Psoas muscle (tissue), 8 donors: ENCODE data around the gene DCTN5. TPM values are rescaled to one million over a fixed set of nuclear protein-coding genes. Genes with fewer than 3 reads are reported as not detected.

Source experiments
- ATAC-seq, 4 donors: fragments of 200-7000 bp; cut with Tn5 transposase; one replicate each; pipeline ENCODE4 v1.9.1; 2020; ENCODE audit warnings: moderate library complexity in 3 of 4, mild to moderate bottlenecking in 2 of 4
- DNase-seq, 2 donors: peaks; one replicate each; pipeline ENCODE4 v3.0.0-alpha.2; 2020
- H3K27ac ChIP-seq: fragments of 200-600 bp; one replicate; pipeline ENCODE4 v1.8.0; 2022
- H3K27me3 ChIP-seq, 3 donors: fragments of 200-600 bp in 1 of 3; one replicate each; pipeline versions ENCODE4 v1.6.1 to v1.8.0; 2013 to 2022; ENCODE audit warnings: low read length in 2 of 3, mild to moderate bottlenecking in 2 of 3, moderate library complexity in 1 of 3; ENCODE audit not compliant: insufficient read depth in 3 of 3
- H3K36me3 ChIP-seq, 2 donors: fragments of 200-600 bp in 1 of 2; one replicate each; pipeline versions ENCODE4 v1.6.1 to v1.8.0; 2013 to 2022; ENCODE audit warnings: low read depth in 1 of 2, mild to moderate bottlenecking in 1 of 2, moderate library complexity in 1 of 2; ENCODE audit not compliant: insufficient read depth in 1 of 2
- H3K4me1 ChIP-seq: fragments of 200-600 bp; one replicate; pipeline ENCODE4 v1.8.0; 2022
- H3K4me3 ChIP-seq: fragments of 200-600 bp; one replicate; pipeline ENCODE4 v1.8.0; 2022; ENCODE audit warnings: mild to moderate bottlenecking
- H3K9me3 ChIP-seq: fragments of 200-600 bp; one replicate; pipeline ENCODE4 v1.8.0; 2022
- WGBS, 3 donors: extraction: QIAGEN DNeasy Blood & Tissue Kit; methylation state at CpG; one replicate each; pipeline versions ENCODE4 v1.1.6 to v1.1.7; 2013; 5-methylcytosine and 5-hydroxymethylcytosine counted together
- intact Hi-C, 2 donors: fragments of 100-400 bp; cut with DNase I; formaldehyde crosslinking; loops; one replicate each; pipeline versions ENCODE4 v1.11.0 to v1.14.2; 2022
- polyA plus RNA-seq, 3 donors: library from polyadenylated mRNA; stranded (reverse); fragments of 200-250 nt; gene quantifications; one replicate each; pipeline ENCODE4 v1.2.3, GENCODE V29; 2013
- total RNA-seq, 4 donors: library from RNA; stranded (reverse); fragmentation: NEBNext Ultra II Directional in 2 of 4; extraction: Animal tissue kit (Norgen Biotek cat#: 25700) in 2 of 4; gene quantifications; one replicate each; pipeline versions ENCODE4 v1.2.1 to v1.2.4, GENCODE V29; 2021 to 2023
- TF ChIP-seq, protein P1 (sequence below): fragments of 200-600 bp; IDR thresholded peaks from one replicate; pipeline ENCODE4 v1.8.0; 2022; ENCODE audit warnings: antibody characterized with exemption
- donor health status: healthy with polysubstance abuse.
- donor health status: DM: no; HTN: no; CAD: no; lungs with moderate emphysema.
- donor health status: Bipolar disorder and iron deficiency.
- donor health status: healthy.
- donor health status: DM: yes; HTN: yes; CAD: no.
- donor health status: DM: no; HTN: no; CAD: no.
- donor health status: DM: no; HTN: no; CAD: no.
- donor health status: DM: yes; HTN: yes; CAD: no.

Gene DCTN5
- total and polyA plus RNA-seq, 7 donors = 17.1 to 47.4 (median 33.2) TPM

DNA sequence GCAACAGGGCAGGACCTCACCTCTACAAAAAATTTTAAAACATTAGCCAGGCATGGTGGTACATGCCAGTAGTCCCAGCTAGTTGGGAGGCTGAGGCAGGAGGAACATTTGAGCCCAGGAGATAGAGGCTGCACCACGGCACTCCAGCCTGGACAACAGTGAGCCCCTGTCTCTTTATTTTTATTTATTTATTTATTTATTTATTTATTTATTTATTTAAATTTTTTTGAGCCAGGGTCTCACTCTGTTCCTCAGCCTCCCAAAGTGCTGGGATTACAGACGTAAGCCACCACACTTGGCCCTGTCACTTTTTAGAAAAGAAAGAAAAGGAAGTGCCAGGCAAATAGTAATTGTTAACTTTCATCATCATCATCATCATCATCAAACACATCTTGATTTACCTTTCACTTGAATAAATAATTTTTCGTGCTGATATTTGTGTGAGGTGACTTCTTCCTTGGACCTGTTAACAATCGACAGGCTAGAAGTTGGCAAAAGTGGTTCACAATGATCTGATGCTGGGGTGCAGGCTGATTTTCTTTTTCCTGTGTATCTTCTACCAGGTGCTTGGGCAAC lies 6.7 kb upstream of the DCTN5 start:
- Histone ChIP-seq H3K4me1 (no peaks in the 10 kb centered on the region), H3K36me3 (peaks cover 0 to 70% of the 10 kb centered on the region in 2 donors), H3K27me3 (no peaks in the 10 kb centered on the region), H3K27ac (no peak overlapping the region), H3K9me3 (no peaks in the 10 kb centered on the region), H3K4me3 (no peak overlapping the region)
- TF ChIP-seq, protein P1, sequence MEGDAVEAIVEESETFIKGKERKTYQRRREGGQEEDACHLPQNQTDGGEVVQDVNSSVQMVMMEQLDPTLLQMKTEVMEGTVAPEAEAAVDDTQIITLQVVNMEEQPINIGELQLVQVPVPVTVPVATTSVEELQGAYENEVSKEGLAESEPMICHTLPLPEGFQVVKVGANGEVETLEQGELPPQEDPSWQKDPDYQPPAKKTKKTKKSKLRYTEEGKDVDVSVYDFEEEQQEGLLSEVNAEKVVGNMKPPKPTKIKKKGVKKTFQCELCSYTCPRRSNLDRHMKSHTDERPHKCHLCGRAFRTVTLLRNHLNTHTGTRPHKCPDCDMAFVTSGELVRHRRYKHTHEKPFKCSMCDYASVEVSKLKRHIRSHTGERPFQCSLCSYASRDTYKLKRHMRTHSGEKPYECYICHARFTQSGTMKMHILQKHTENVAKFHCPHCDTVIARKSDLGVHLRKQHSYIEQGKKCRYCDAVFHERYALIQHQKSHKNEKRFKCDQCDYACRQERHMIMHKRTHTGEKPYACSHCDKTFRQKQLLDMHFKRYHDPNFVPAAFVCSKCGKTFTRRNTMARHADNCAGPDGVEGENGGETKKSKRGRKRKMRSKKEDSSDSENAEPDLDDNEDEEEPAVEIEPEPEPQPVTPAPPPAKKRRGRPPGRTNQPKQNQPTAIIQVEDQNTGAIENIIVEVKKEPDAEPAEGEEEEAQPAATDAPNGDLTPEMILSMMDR = no peak
- ATAC-seq = no peak
- WGBS, 3 donors = 94 to 97% (median 96%) methylated on average over 4 of the region's 4 CpGs
- no peak for DNase-seq
- intact Hi-C loops = no loop called here

DNA sequence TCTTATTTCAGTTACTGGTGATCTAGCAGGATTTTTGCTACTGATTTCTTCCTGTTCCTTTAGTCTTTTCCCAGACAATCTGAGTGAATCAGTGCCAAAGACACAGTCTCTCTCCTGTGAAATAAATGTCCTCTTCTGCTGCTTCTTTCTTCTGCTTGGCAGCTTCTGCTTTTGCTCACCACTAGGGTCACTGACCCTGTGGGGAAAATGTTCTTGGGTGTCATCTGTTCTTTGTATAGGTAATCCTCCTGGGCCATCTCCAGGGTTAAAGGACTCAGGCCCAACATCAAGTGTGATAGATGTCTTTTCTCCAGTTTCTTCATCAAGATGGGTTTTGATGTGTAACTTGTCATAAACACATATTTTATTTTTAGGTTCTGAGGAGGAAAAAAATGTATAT lies 5.3 kb upstream of the DCTN5 start:
- Histone ChIP-seq H3K4me1 (peaks cover 9% of the 10 kb centered on the region), H3K36me3 (peaks cover 0 to 63% of the 10 kb centered on the region in 2 donors), H3K27me3 (no peaks in the 10 kb centered on the region), H3K9me3 (no peaks in the 10 kb centered on the region), H3K4me3 (no peak overlapping the region), H3K27ac (no peak overlapping the region)
- TF ChIP-seq, protein P1 = no peak
- ATAC-seq (no peak), DNase-seq (no peak)
- intact Hi-C loops = no loop called here

DNA sequence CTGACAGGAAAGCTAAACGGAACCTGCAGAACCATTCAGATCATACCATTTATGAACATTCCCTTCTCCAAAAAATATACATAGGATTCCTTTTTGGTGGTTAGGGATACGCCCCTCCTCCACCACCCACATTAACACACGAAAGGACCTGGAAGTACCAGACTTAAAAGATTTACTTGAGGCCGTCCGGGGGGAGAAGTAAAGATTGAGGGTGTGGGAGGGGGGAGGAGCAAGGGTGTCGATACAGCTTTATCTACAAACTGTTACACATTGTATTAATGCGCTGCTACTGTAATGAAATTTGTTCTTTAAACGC lies 693 bp upstream of the DCTN5 start:
- H3K4me1 ChIP-seq = peaks cover 20% of the 10 kb centered on the region
- H3K27me3 ChIP-seq = no peaks in the 10 kb centered on the region
- DNase-seq (no peak), ATAC-seq (no peak)
- TF ChIP-seq, protein P1 = no peak
- peaks cover 5 to 56% of the 10 kb centered on the region in 2 donors for H3K36me3 ChIP-seq
- H3K4me3 ChIP-seq = peak overlapping the region; percentile 94
- intact Hi-C loops = loop anchor here in 1 of 2 donors (2.0 kb wide), 1 partner anchor 44 kb away; the partner anchor contains the start of gene NDUFAB1
- no peaks in the 10 kb centered on the region for H3K9me3 ChIP-seq
- peak overlapping the region; percentile 91 for H3K27ac ChIP-seq
- WGBS, 3 donors = 0 to 2% (median 1%) methylated on average over 8 of the region's 8 CpGs

DNA sequence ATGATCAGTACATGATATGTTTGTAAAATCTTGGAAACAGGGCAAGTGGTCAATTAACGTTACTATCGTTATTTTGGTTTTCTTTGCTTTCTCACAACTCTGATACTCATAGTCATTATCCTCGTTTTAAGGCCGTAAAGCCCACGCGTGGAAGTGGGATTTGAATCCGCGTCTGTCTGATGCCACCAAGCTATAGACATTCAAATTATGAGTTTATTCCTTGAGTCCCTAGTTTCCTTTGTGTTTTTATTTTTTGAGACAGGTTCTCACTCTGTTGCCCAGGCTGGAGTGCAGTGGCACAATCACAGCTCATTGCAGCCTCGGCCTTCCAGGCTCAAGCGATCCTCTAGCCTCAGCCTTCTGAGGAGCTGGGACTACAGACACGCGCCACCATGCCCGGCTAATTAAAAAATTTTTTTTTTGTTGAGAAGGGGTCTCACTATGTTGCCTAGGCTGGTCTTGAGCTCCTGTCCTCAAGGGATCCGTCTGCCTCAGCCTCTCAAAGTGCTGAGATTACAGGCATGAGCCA lies 1.0 kb downstream of the DCTN5 start:
- H3K36me3 ChIP-seq = peaks cover 7 to 53% of the 10 kb centered on the region in 2 donors
- no peak for DNase-seq
- intact Hi-C loops = no loop called here

More for the DNA sequence above, 1.0 kb downstream of the DCTN5 start:
- no peaks in the 10 kb centered on the region for H3K27me3 ChIP-seq
- TF ChIP-seq, protein P1 = no peak
- H3K9me3 ChIP-seq = no peaks in the 10 kb centered on the region
- H3K4me3 ChIP-seq = peak overlapping the region; percentile 94
- ATAC-seq = no peak
- peak overlapping the region; percentile 91 for H3K27ac ChIP-seq
- 64 to 70% (median 66%) methylated on average over 14 of the region's 14 CpGs for WGBS, 3 donors
- H3K4me1 ChIP-seq = peaks cover 20% of the 10 kb centered on the region
